HepG2 (cell line): ENCODE data around the gene PRDX5.

Experiments
- HNRNPL ChIP-seq: fragments of 200-400 bp; formaldehyde crosslinking; IDR thresholded peaks from 2 replicates; pipeline ENCODE4 v1.6.1; 2017; ENCODE audit warnings: mild to moderate bottlenecking, low read depth, low read length
- KAT7 ChIP-seq: IDR thresholded peaks from 2 replicates; pipeline ENCODE4 v1.6.1; 2018; ENCODE audit warnings: borderline replicate concordance, missing compliant biosample characterization
- NFE2L1 ChIP-seq: sonication (generic); formaldehyde crosslinking; IDR thresholded peaks from 2 replicates; pipeline ENCODE4 v1.4.0; 2020; ENCODE audit warnings: missing genetic modification reagents, mild to moderate bottlenecking, borderline replicate concordance
- POLR2AphosphoS2 ChIP-seq: IDR thresholded peaks from 2 replicates; pipeline ENCODE4 v1.6.1; 2011; ENCODE audit warnings: low read depth, low read length, improper control_type of control experiment
- PRPF4 ChIP-seq: fragments of 200-400 bp; formaldehyde crosslinking; IDR thresholded peaks from 2 replicates; pipeline ENCODE4 v1.6.1; 2016; ENCODE audit warnings: low read length, low read depth; ENCODE audit not compliant: poor library complexity, severe bottlenecking
- RFX5 ChIP-seq: IDR thresholded peaks from 2 replicates; pipeline ENCODE4 v1.6.1; 2011; ENCODE audit warnings: low read depth, low read length, improper control_type of control experiment
- SRF ChIP-seq: IDR thresholded peaks from 2 replicates; pipeline ENCODE4 v1.6.1; 2011; ENCODE audit warnings: mild to moderate bottlenecking, low read depth, low read length, moderate library complexity
- YY1 ChIP-seq: IDR thresholded peaks from 2 replicates; pipeline ENCODE4 v1.6.1; 2011; ENCODE audit warnings: low read length, low read depth, moderate library complexity, mild to moderate bottlenecking; ENCODE audit not compliant: insufficient read depth, insufficient replicate concordance
- ZNF503 ChIP-seq: sonication (generic); formaldehyde crosslinking; IDR thresholded peaks from 2 replicates; pipeline ENCODE4 v1.4.0; 2020; ENCODE audit warnings: missing genetic modification reagents
- ZNF841 ChIP-seq: sonication (generic); formaldehyde crosslinking; IDR thresholded peaks from 2 replicates; pipeline ENCODE4 v1.8.1; 2023; ENCODE audit warnings: missing genetic modification reagents, borderline replicate concordance

GRCh38 chr11:64317961-64318765, at the start of gene PRDX5:
- no peak for TF ChIP-seq POLR2AphosphoS2
- peak; percentile 57; the same call in 1 of the 2 replicates for TF ChIP-seq KAT7 (CRISPR knock-in tag)
- 0 out of 2 replicates have a peak, but pooled peaks have one; percentile 43 for TF ChIP-seq ZNF503 (CRISPR knock-in tag)
- no peak for TF ChIP-seq SRF
- TF ChIP-seq PRPF4 = no peak
- peak; percentile 35; the same call in 1 of the 2 replicates for TF ChIP-seq RFX5
- TF ChIP-seq NFE2L1 = no peak
- TF ChIP-seq YY1 = no peak
- TF ChIP-seq ZNF841 (CRISPR knock-in tag) = no peak
- peak; percentile 69; the same call in 1 of the 2 replicates for TF ChIP-seq HNRNPL
